H1 (cell line): ENCODE results near the gene STXBP2. TPM values are rescaled to one million over a fixed set of nuclear protein-coding genes. Genes with fewer than 3 reads are reported as not detected.

Source experiments
- CTCF ChIA-PET: fragments of 300-600 bp; sonication (Branson Sonifier 250); formaldehyde crosslinking; loops from one replicate; lab custom pipeline; 2021; ENCODE audit not compliant: partially characterized antibody; lab: Charles Lee
- POLR2A ChIA-PET: fragments of 300-600 bp; sonication (Branson Sonifier 250); formaldehyde crosslinking; loops from one replicate; lab custom pipeline; 2021; ENCODE audit warnings: inconsistent platforms; ENCODE audit not compliant: partially characterized antibody; lab: Charles Lee
- DNase-seq, 2 experiments: peaks; one replicate each; pipeline versions ENCODE4 v3.0.0 to v3.0.0-alpha.2; 2010 to 2022; ENCODE audit warnings: low spot score in 2 of 2, low read depth in 1 of 2, mixed read lengths in 1 of 2
- FAIRE-seq: peaks from 2 replicates; lab custom pipeline; 2011; peaks lifted over from hg19 to GRCh38; lab: Jason Lieb, UNC
- H2AFZ ChIP-seq: 2 replicates; pipeline ENCODE4 v1.8.1; 2012; ENCODE audit warnings: low read length, inconsistent platforms
- H2AK5ac ChIP-seq: 2 replicates; pipeline ENCODE4 v1.6.1; 2013; ENCODE audit warnings: low read depth, low read length
- H2BK120ac ChIP-seq: replicated peaks from 2 replicates; pipeline ENCODE3; 2013; ENCODE audit warnings: low read depth, low read length, inconsistent platforms
- H2BK12ac ChIP-seq: 2 replicates; pipeline ENCODE4 v1.6.1; 2013; ENCODE audit warnings: low read depth, low read length
- H2BK15ac ChIP-seq: 2 replicates; pipeline ENCODE4 v1.6.1; 2013; ENCODE audit warnings: low read length
- H2BK20ac ChIP-seq: 2 replicates; pipeline ENCODE4 v1.6.1; 2013; ENCODE audit warnings: low read length
- H2BK5ac ChIP-seq: 2 replicates; pipeline ENCODE4 v1.6.1; 2013; ENCODE audit warnings: low read depth, low read length
- H3K14ac ChIP-seq: 2 replicates; pipeline ENCODE4 v1.6.1; 2013; ENCODE audit warnings: inconsistent platforms; ENCODE audit not compliant: insufficient read length
- H3K18ac ChIP-seq: 2 replicates; pipeline ENCODE4 v1.6.1; 2013; ENCODE audit warnings: low read length; ENCODE audit errors: extremely low read depth
- H3K23ac ChIP-seq: 2 replicates; pipeline ENCODE4 v1.6.1; 2013; ENCODE audit warnings: inconsistent platforms; ENCODE audit not compliant: insufficient read length
- H3K23me2 ChIP-seq: 2 replicates; pipeline ENCODE4 v1.6.1; 2013; ENCODE audit warnings: low read depth, low read length
- H3K27ac ChIP-seq: 2 replicates; pipeline ENCODE4 v1.6.1; 2011; ENCODE audit warnings: low read depth, low read length, inconsistent platforms
- H3K27me3 ChIP-seq, 4 experiments: replicated peaks in 1 of 4; 1 replicate in 1 of 4; 2 replicates in 3 of 4; pipeline versions ENCODE4 v1.6.1 to v1.8.1; 2011 to 2013; ENCODE audit warnings: low read length in 3 of 4, mild to moderate bottlenecking in 3 of 4, inconsistent platforms in 2 of 4, mixed read lengths in 2 of 4, moderate library complexity in 1 of 4; ENCODE audit not compliant: control insufficient read depth in 3 of 4, insufficient read depth in 3 of 4; ENCODE audit errors: extremely low read depth in 1 of 4
- H3K36me3 ChIP-seq, 4 experiments: 2 replicates each; pipeline versions ENCODE4 v1.6.1 to v1.8.1; 2011 to 2013; ENCODE audit warnings: mild to moderate bottlenecking in 4 of 4, low read length in 3 of 4, moderate library complexity in 2 of 4, control low read depth in 1 of 4, inconsistent platforms in 1 of 4; ENCODE audit not compliant: insufficient read depth in 4 of 4, control insufficient read depth in 2 of 4
- H3K4ac ChIP-seq: replicated peaks from 2 replicates; pipeline ENCODE3; 2013; ENCODE audit warnings: low read length, low read depth, mixed read lengths, inconsistent platforms; ENCODE audit not compliant: insufficient read length
- H3K4me1 ChIP-seq, 4 experiments: replicated peaks in 1 of 4; 1 replicate in 1 of 4; 2 replicates in 3 of 4; pipeline versions ENCODE4 v1.6.1 to v1.8.1; 2011 to 2013; ENCODE audit warnings: low read length in 3 of 4, inconsistent platforms in 2 of 4, mixed read lengths in 1 of 4; ENCODE audit not compliant: insufficient read depth in 4 of 4, control insufficient read depth in 3 of 4
- H3K4me2 ChIP-seq, 2 experiments: 2 replicates each; pipeline versions ENCODE4 v1.6.1 to v1.8.1; 2011 to 2013; ENCODE audit warnings: low read depth in 2 of 2, low read length in 2 of 2, control low read depth in 1 of 2, inconsistent platforms in 1 of 2, mild to moderate bottlenecking in 1 of 2; ENCODE audit not compliant: insufficient read depth in 1 of 2
- H3K4me3 ChIP-seq, 4 experiments: fragments of 200-600, 300-600 bp in 1 of 4; sonication (generic), shearing (Covaris generic), sonication (Bioruptor Twin) in 1 of 4; 2 replicates each; pipeline versions ENCODE4 v1.5.1 to v1.8.1; 2011 to 2016; ENCODE audit warnings: low read length in 4 of 4, low read depth in 3 of 4, control low read depth in 2 of 4, inconsistent platforms in 2 of 4, mild to moderate bottlenecking in 2 of 4, mixed read lengths in 1 of 4, moderate library complexity in 1 of 4; ENCODE audit not compliant: insufficient read depth in 2 of 4; ENCODE audit errors: extremely low read depth in 1 of 4
- H3K56ac ChIP-seq: replicated peaks from 2 replicates; pipeline ENCODE3; 2013; ENCODE audit warnings: low read depth, mild to moderate bottlenecking, mixed read lengths, low read length, inconsistent platforms; ENCODE audit not compliant: insufficient read length
- H3K79me1 ChIP-seq: 2 replicates; pipeline ENCODE4 v1.6.1; 2013; ENCODE audit warnings: low read depth, low read length, control low read depth
- H3K79me2 ChIP-seq, 2 experiments: 2 replicates each; pipeline versions ENCODE4 v1.6.1 to v1.8.1; 2012 to 2013; ENCODE audit warnings: low read length in 2 of 2, mild to moderate bottlenecking in 2 of 2, inconsistent platforms in 1 of 2; ENCODE audit not compliant: insufficient read depth in 2 of 2, control insufficient read depth in 1 of 2
- H3K9ac ChIP-seq, 4 experiments: replicated peaks in 1 of 4; 1 replicate in 1 of 4; 2 replicates in 3 of 4; pipeline versions ENCODE4 v1.6.1 to v1.8.1; 2011 to 2013; ENCODE audit warnings: low read depth in 3 of 4, low read length in 3 of 4, control low read depth in 2 of 4, mild to moderate bottlenecking in 2 of 4, moderate library complexity in 2 of 4, inconsistent platforms in 1 of 4; ENCODE audit errors: extremely low read depth in 1 of 4
- H3K9me3 ChIP-seq, 2 experiments: 2 replicates each; pipeline versions ENCODE4 v1.6.1 to v1.8.1; 2012 to 2013; ENCODE audit warnings: mild to moderate bottlenecking in 2 of 2, moderate library complexity in 2 of 2, control low read depth in 1 of 2, inconsistent platforms in 1 of 2, low read depth in 1 of 2, low read length in 1 of 2, mixed read lengths in 1 of 2; ENCODE audit not compliant: insufficient read depth in 2 of 2
- H4K20me1 ChIP-seq, 2 experiments: replicated peaks in 1 of 2; 2 replicates each; pipeline versions ENCODE3 to v1.8.1; 2011 to 2013; ENCODE audit warnings: inconsistent platforms in 2 of 2, low read length in 2 of 2, mild to moderate bottlenecking in 1 of 2; ENCODE audit not compliant: insufficient read depth in 2 of 2, control insufficient read depth in 1 of 2
- H4K5ac ChIP-seq: 2 replicates; pipeline ENCODE4 v1.6.1; 2013; ENCODE audit warnings: low read length, low read depth, mixed read lengths, inconsistent platforms; ENCODE audit not compliant: insufficient read length
- H4K8ac ChIP-seq: 2 replicates; pipeline ENCODE4 v1.8.0; 2013; ENCODE audit warnings: mild to moderate bottlenecking, moderate library complexity, low read length, inconsistent platforms; ENCODE audit not compliant: insufficient read depth; ENCODE audit errors: extremely low read depth
- H4K91ac ChIP-seq: replicated peaks from 2 replicates; pipeline ENCODE3; 2013; ENCODE audit warnings: low read length, mixed read lengths, inconsistent platforms; ENCODE audit not compliant: insufficient read length
- BCL11A ChIP-seq, 2 experiments: IDR thresholded peaks; one replicate each; pipeline ENCODE4 v1.6.1; 2011; ENCODE audit warnings: low read depth in 2 of 2, low read length in 2 of 2, mild to moderate bottlenecking in 2 of 2
- CBX8 ChIP-seq: fragments of 300-800, 300-1000 bp; sonication (generic); IDR thresholded peaks from 2 replicates; pipeline ENCODE4 v1.7.1; 2016; ENCODE audit warnings: low read depth, low read length, borderline replicate concordance
- CHD2 ChIP-seq: IDR thresholded peaks from 2 replicates; pipeline ENCODE4 v1.6.1; 2012; ENCODE audit warnings: low read length, improper control_type of control experiment
- EGR1 ChIP-seq: IDR thresholded peaks from 2 replicates; pipeline ENCODE4 v1.6.1; 2011; ENCODE audit warnings: low read depth, low read length, borderline replicate concordance
- GTF2F1 ChIP-seq: IDR thresholded peaks from 2 replicates; pipeline ENCODE4 v1.6.1; 2012; ENCODE audit warnings: low read depth, low read length, improper control_type of control experiment, borderline replicate concordance
- RAD21 ChIP-seq, 2 experiments: IDR thresholded peaks in 1 of 2; conservative IDR thresholded peaks in 1 of 2; 2 replicates each; pipeline ENCODE4 v1.6.1; 2011; ENCODE audit warnings: low read depth in 2 of 2, low read length in 2 of 2, improper control_type of control experiment in 1 of 2, inconsistent platforms in 1 of 2, mild to moderate bottlenecking in 1 of 2, moderate library complexity in 1 of 2
- RNF2 ChIP-seq: fragments of 200-900, 300-1000 bp; sonication (generic); IDR thresholded peaks from 2 replicates; pipeline ENCODE4 v1.7.1; 2016; ENCODE audit warnings: borderline replicate concordance, low read depth, mild to moderate bottlenecking, antibody characterized with exemption, low read length; ENCODE audit not compliant: poor library complexity, severe bottlenecking; ENCODE audit errors: missing control alignments
- TAF1 ChIP-seq: IDR thresholded peaks from 2 replicates; pipeline ENCODE4 v1.6.1; 2011; ENCODE audit warnings: mild to moderate bottlenecking, low read depth, low read length
- TAF7 ChIP-seq: optimal IDR thresholded peaks from 2 replicates; pipeline ENCODE3; 2011; ENCODE audit warnings: low read depth, mild to moderate bottlenecking, inconsistent platforms, low read length, moderate library complexity, borderline replicate concordance
- ZNF274 ChIP-seq: IDR thresholded peaks from 2 replicates; pipeline ENCODE4 v1.7.0; 2012; ENCODE audit warnings: low read length, borderline replicate concordance; ENCODE audit errors: extremely low read depth
- WGBS, 2 experiments: shearing (Covaris generic) in 1 of 2; methylation state at CpG; one replicate each; pipeline versions ENCODE4 v1.1.6 to v1.1.7; 2013 to 2015; ENCODE audit warnings: low lambda C conversion rate in 2 of 2, mixed read lengths in 2 of 2, inconsistent platforms in 1 of 2, low coverage in 1 of 2, missing lambda C conversion rate in 1 of 2; ENCODE audit not compliant: insufficient replicate concordance in 2 of 2, insufficient coverage in 1 of 2, insufficient read length in 1 of 2; ENCODE audit errors: extremely low coverage in 1 of 2, missing lambda C conversion rate in 1 of 2; 5-methylcytosine and 5-hydroxymethylcytosine counted together
- polyA plus RNA-seq, 7 experiments: library from polyadenylated mRNA; depleted of rRNA in 3 of 7; stranded (reverse) in 5 of 7; unstranded in 2 of 7; fragments of >200 nt in 5 of 7; fragments of 200-250 nt in 2 of 7; gene quantifications; 1 replicate in 5 of 7; 2 replicates in 1 of 7; 4 replicates in 1 of 7; pipeline versions ENCODE4 v1.2.1 to v1.2.3, GENCODE V29; 2011 to 2013; ENCODE audit warnings: missing spikeins in 2 of 7, mixed read lengths in 2 of 7
- total RNA-seq: library from RNA; stranded (reverse); fragmentation: NEBNext Ultra II Directional; extraction: Animal tissue kit (Norgen Biotek cat#: 25700); gene quantifications from 2 replicates; pipeline ENCODE4 v1.2.1, GENCODE V29; 2021

STXBP2 gene
- total and polyA plus RNA-seq, 2 of the 8 experiments (the other 6 are each of a cell fraction or from before 2014, with no cell fraction given): 52.9 to 53.8 TPM

DNA sequence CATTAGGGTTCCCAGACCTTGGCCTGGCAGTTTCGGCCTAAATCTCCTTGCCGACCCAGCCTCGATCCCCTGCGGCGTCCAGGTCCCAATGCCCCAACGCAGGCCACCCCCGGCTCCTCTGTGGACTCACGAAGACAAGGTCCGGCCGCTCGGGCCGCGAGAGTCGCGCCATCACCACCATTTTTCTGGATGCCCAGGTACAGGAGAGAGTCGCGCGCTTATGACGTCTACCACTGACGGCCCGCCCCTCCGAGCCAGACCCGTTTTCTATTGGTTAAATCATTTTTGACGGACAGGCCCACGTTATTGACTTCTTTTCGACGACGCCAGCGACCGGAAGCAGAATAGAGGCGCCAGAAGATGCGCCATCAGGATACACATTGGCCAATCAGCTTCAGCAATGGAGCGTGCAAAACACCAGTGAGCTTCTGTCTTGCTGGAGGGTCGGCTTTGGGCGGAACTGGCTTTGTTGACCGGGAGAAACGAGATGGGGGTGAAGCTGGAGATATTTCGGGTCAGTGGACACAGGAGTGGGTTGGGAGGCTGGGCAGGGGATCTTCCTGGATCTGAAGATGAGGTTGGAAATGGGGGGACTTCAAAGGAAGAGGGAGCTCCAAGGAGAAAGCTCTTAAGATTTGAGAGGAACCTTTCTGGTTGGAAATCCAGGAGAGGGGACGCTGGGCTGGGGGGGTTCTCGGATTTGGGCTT lies 7.4 kb upstream of the STXBP2 start, which contains the start of the genes PET100 and XAB2:
PET100 (plus strand) TSS at position 447 of the 708 bp plus-strand sequence; CDS start at position 488, 41 bp downstream.
XAB2 (minus strand) TSS at position 199 of the 708 bp plus-strand sequence; CDS start at position 181, 18 bp downstream.
- no peak within 1 kb of the TSS for H2BK15ac ChIP-seq
- DNase-seq (peak; percentile 95 to 96), FAIRE-seq (peak; percentile 89)
- peak within 1 kb of the TSS; percentile 99; the same call in 1 of the 2 replicates for H4K8ac ChIP-seq
- H3K27me3 ChIP-seq: no peaks in the 10 kb centered on the region; a peak in 2 of 7 replicates
- H3K4me1 ChIP-seq: peaks cover 0 to 10% (median 3%) of the 10 kb centered on the region in 4 experiments; a peak in 4 of 7 replicates
- peak within 1 kb of the TSS; percentile 46 for H4K91ac ChIP-seq
- H3K14ac ChIP-seq: no peak within 1 kb of the TSS
- H3K27ac ChIP-seq: peak within 1 kb of the TSS; percentile 88
- H3K4me3 ChIP-seq: peak within 1 kb of the TSS; percentile 94 to 100 (median 99)
- no peaks in the 10 kb centered on the region for H3K9me3 ChIP-seq
- H3K23me2 ChIP-seq: peaks cover 14% of the 10 kb centered on the region
- WGBS, 2 experiments: 0% methylated on average over 39 of the region's 40 CpGs; no CpG with 5 or more reads in 1 of the 2 experiments
- H2BK120ac ChIP-seq: no peak within 1 kb of the TSS
- H4K5ac ChIP-seq: no peak within 1 kb of the TSS
- peak within 1 kb of the TSS; percentile 3 for H3K56ac ChIP-seq
- no peak within 1 kb of the TSS for H2BK20ac ChIP-seq
- peak within 1 kb of the TSS; percentile 83 for H2BK5ac ChIP-seq
- H3K4me2 ChIP-seq: peak within 1 kb of the TSS; percentile 93 to 96
- no peak within 1 kb of the TSS for H3K18ac ChIP-seq
- H3K79me2 ChIP-seq: peaks cover 10 to 46% of the 10 kb centered on the region in 2 experiments; a peak in 3 of 4 replicates
- peaks cover 31% of the 10 kb centered on the region for H3K79me1 ChIP-seq
- peak within 1 kb of the TSS; percentile 10 for H3K4ac ChIP-seq
- peaks cover 6 to 18% of the 10 kb centered on the region in 2 experiments for H4K20me1 ChIP-seq
- peak within 1 kb of the TSS; percentile 95 for H2AK5ac ChIP-seq
- H2BK12ac ChIP-seq: no peak within 1 kb of the TSS
- peak within 1 kb of the TSS; percentile 92 to 99 (median 94) for H3K9ac ChIP-seq
- peak within 1 kb of the TSS; percentile 31; the same call in 1 of the 2 replicates for H2AFZ ChIP-seq
- H3K23ac ChIP-seq: no peak within 1 kb of the TSS
- H3K36me3 ChIP-seq: peaks cover 0 to 11% (median 6%) of the 10 kb centered on the region in 4 experiments; a peak in 4 of 8 replicates
- POLR2A ChIA-PET: interaction anchor here (0.6 to 3.3 kb wide), 12 partner anchors 9 to 274 kb away, joined by 3 to 11 read pairs (median 5); no protein-coding TSS in a partner anchor
- CTCF ChIA-PET: interaction anchor here (0.6 to 1.7 kb wide), 7 partner anchors 9 to 274 kb away, joined by 3 to 10 read pairs (median 4); partner anchors contain the start of gene MAP2K7
- TF ChIP-seq ZNF274 (no peak), BCL11A (IDR thresholded peaks at IDR 0.05; ENCODE audit: low read depth in 2 of 2, low read length in 2 of 2) (no peak), EGR1 (no peak), TAF1 (peak; percentile 95), TAF7 (peak; percentile 43), CBX8 (no peak), CHD2 (peak; percentile 89), GTF2F1 (0 out of 2 replicates have a peak, but pooled peaks have one; percentile 9), RAD21 (IDR thresholded peaks at IDR 0.05 in 1 of 2, conservative IDR thresholded peaks at IDR 0.05 in 1 of 2; ENCODE audit: low read depth in 2 of 2, low read length in 2 of 2) (no peak), RNF2 (no peak)
